Activated B cell treated with CpG ODN at 0.5 μM for 24 hours (primary cell): ENCODE results near the gene PPP1R12C. TPM values are rescaled to one million over a fixed set of nuclear protein-coding genes. Genes with fewer than 3 reads are reported as not detected.

Experiments
- ATAC-seq: fragments of 200-7000 bp; cut with Tn5 transposase; one replicate; pipeline ENCODE4 v1.10.0; 2021; ENCODE audit warnings: low read depth, mild to moderate bottlenecking, moderate library complexity
- CTCF ChIA-PET: fragments of 350-600 bp; sonication (Branson Sonifier 250); formaldehyde crosslinking; loops from one replicate; lab custom pipeline; 2021; ENCODE audit warnings: antibody characterized with exemption; lab: Charles Lee
- POLR2A ChIA-PET: fragments of 350-600 bp; sonication (Branson Sonifier 250); formaldehyde crosslinking; loops from one replicate; lab custom pipeline; 2021; ENCODE audit warnings: antibody characterized with exemption; lab: Charles Lee
- DNase-seq: peaks from one replicate; pipeline ENCODE4 v3.0.0; 2022
- H3K27ac Mint-ChIP-seq: one replicate; pipeline ENCODE4 v1.8.0; 2020; ENCODE audit warnings: mixed read lengths
- H3K27me3 Mint-ChIP-seq: one replicate; pipeline ENCODE4 v1.8.0; 2021; ENCODE audit warnings: mixed read lengths
- H3K36me3 Mint-ChIP-seq: one replicate; pipeline ENCODE4 v1.8.0; 2021; ENCODE audit warnings: low read depth, mixed read lengths
- H3K4me1 Mint-ChIP-seq: one replicate; pipeline ENCODE4 v1.8.0; 2021; ENCODE audit warnings: mixed read lengths
- H3K4me3 Mint-ChIP-seq: one replicate; pipeline ENCODE4 v1.8.0; 2020; ENCODE audit warnings: mild to moderate bottlenecking, mixed read lengths
- H3K9me3 Mint-ChIP-seq: one replicate; pipeline ENCODE4 v1.8.0; 2020; ENCODE audit warnings: mixed read lengths
- intact Hi-C: fragments of 100-400 bp; cut with micrococcal nuclease; formaldehyde crosslinking; loops from one replicate; pipeline ENCODE4 v1.15.1; 2024
- total RNA-seq: library from RNA; stranded (reverse); gene quantifications from 2 replicates; pipeline ENCODE4 v1.2.3, GENCODE V29; 2022
- TF ChIP-seq, protein P1 (sequence below): fragments of 200-600 bp; IDR thresholded peaks from one replicate; pipeline ENCODE4 v1.8.0; 2022; ENCODE audit warnings: antibody characterized with exemption, mild to moderate bottlenecking

Gene PPP1R12C
- total RNA-seq, 1 donor from 2014 or later: 139 TPM

DNA sequence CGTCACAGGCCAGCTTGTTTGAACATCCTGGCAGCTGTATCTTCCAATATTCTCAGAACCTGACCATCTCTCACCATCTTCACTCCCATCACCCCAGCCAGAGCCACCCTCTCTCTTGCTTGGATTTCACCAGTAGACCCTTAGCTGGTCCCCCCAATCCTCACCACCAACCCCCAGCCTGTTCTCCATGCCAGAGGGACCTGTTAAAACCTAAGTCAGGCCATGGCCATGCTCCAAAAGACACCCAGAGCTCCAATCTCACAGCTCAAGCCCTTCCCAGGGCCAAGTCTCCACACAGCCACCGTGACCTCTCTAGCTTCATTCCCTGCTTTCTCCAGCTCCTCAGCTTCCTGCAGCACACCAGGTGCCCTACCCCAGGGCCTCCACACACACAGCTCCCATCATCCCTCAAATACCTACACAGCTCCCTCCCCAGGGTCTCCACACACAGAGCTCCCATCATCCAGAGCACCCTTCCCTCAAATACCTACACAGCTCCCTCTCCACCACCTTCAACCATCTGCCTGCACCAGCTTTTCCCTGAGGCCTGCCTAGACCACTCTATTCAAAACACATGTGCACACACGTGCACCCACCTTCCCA, 28.0 kb downstream of the PPP1R12C start:
- no peak overlapping the region for H3K27ac Mint-ChIP-seq
- ATAC-seq: no peak
- CTCF ChIA-PET: interaction anchor here (0.8 to 1.1 kb wide), 2 partner anchors 9 to 71 kb away, joined by 3 to 6 read pairs; no protein-coding TSS in a partner anchor

DNA sequence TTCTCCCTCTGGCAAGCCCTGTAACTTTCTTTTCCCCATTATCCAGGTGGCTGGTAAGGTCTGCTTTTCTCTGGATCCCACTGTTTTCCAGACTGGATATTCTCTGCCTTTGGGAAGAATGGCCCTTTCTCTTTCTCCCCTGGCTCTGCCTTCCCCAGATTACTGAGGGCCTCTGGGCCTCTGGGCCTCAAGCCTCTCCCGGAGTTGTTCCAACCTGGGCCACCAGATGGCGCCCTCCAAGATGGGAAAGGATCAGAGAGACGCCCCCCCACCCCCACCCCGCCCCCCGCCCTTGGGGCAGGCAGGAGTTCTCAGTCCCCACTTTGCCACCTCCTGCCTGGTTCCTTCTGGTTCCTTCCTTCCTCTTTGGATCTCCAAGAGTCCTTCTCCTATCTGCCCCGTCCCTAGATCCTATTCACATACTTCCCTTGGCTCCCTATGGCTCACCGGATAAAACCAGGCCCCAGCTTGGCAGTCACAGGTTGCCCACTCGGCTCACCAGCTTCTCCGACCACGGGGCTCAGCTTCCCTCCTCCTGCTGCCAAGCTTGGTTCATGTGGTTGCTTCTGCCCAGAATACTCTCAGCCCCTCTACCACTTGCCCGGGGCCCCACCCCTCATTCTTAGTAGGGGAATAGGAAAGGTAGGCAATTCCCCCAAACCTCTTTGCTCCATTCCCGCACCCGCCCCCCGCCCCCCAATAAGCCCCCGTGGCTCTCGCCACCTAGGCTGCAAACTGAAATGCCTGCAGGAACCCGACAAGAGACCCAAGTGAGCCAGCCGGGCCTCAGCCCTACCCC, 28.7 kb downstream of the PPP1R12C start:
- intact Hi-C loops: no loop called here
- Mint-ChIP-seq H3K36me3 (peaks cover 12% of the 10 kb centered on the region), H3K4me3 (peak overlapping the region; percentile 69), H3K4me1 (peaks cover 24% of the 10 kb centered on the region), H3K27ac (no peak overlapping the region), H3K27me3 (peaks cover 40% of the 10 kb centered on the region), H3K9me3 (no peaks in the 10 kb centered on the region)
- DNase-seq: peak; percentile 72
- TF ChIP-seq, protein P1, sequence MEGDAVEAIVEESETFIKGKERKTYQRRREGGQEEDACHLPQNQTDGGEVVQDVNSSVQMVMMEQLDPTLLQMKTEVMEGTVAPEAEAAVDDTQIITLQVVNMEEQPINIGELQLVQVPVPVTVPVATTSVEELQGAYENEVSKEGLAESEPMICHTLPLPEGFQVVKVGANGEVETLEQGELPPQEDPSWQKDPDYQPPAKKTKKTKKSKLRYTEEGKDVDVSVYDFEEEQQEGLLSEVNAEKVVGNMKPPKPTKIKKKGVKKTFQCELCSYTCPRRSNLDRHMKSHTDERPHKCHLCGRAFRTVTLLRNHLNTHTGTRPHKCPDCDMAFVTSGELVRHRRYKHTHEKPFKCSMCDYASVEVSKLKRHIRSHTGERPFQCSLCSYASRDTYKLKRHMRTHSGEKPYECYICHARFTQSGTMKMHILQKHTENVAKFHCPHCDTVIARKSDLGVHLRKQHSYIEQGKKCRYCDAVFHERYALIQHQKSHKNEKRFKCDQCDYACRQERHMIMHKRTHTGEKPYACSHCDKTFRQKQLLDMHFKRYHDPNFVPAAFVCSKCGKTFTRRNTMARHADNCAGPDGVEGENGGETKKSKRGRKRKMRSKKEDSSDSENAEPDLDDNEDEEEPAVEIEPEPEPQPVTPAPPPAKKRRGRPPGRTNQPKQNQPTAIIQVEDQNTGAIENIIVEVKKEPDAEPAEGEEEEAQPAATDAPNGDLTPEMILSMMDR: peak; percentile 48
- ATAC-seq: peak; percentile 56
- ChIA-PET CTCF (interaction anchor here (0.6 to 1.2 kb wide), 9 partner anchors 8 to 543 kb away, joined by 3 to 6 read pairs (median 3); no protein-coding TSS in a partner anchor), POLR2A (interaction anchor here (0.6 to 1.1 kb wide), 3 partner anchors 10 to 966 kb away, joined by 6 to 9 read pairs (median 6); no protein-coding TSS in a partner anchor)

More for the DNA sequence above, 28.0 kb downstream of the PPP1R12C start:
- Mint-ChIP-seq H3K36me3 (peaks cover 12% of the 10 kb centered on the region), H3K4me3 (peak overlapping the region; percentile 17), H3K9me3 (no peaks in the 10 kb centered on the region), H3K4me1 (peaks cover 24% of the 10 kb centered on the region), H3K27me3 (peaks cover 34% of the 10 kb centered on the region)
- TF ChIP-seq, protein P1: no peak
- POLR2A ChIA-PET: interaction anchor here (0.6 to 1.0 kb wide), 2 partner anchors 9 to 966 kb away, joined by 6 to 9 read pairs; no protein-coding TSS in a partner anchor
- intact Hi-C loops: no loop called here
- no peak for DNase-seq

DNA sequence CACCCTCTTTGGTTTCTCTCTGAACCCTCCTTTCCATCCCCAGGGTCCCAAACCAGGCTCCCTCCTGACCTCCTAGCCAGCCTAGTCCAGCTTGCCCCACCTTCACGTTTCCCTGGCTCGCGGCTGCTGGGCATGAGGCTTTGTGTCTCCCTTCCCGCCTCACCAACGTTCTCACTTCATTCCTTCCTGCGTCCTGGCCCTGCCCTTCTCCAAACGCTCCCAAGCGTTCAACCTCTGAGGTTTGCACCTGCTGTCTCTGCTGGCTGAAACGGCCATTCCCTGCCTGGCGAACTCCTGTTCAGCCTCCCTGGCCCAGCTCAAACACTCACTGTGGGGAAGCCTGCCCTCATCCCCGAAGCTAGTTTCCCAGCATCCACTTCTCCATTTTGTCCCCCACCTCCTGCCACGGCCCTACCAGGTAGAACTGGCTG, 29.4 kb downstream of the PPP1R12C start:
- Mint-ChIP-seq H3K9me3 (no peaks in the 10 kb centered on the region), H3K4me3 (peak overlapping the region; percentile 69), H3K4me1 (peaks cover 24% of the 10 kb centered on the region), H3K27me3 (peaks cover 43% of the 10 kb centered on the region), H3K36me3 (peaks cover 12% of the 10 kb centered on the region), H3K27ac (no peak overlapping the region)
- no peak for DNase-seq
- CTCF ChIA-PET: interaction anchor here (0.6 to 1.2 kb wide), 7 partner anchors 10 to 543 kb away, joined by 3 to 4 read pairs (median 3); no protein-coding TSS in a partner anchor
- TF ChIP-seq, protein P1: no peak
- ATAC-seq: no peak
- intact Hi-C loops: no loop called here
- POLR2A ChIA-PET: interaction anchor here (1.1 kb wide), 1 partner anchor 29 kb away, joined by 6 read pairs; no protein-coding TSS in a partner anchor

DNA sequence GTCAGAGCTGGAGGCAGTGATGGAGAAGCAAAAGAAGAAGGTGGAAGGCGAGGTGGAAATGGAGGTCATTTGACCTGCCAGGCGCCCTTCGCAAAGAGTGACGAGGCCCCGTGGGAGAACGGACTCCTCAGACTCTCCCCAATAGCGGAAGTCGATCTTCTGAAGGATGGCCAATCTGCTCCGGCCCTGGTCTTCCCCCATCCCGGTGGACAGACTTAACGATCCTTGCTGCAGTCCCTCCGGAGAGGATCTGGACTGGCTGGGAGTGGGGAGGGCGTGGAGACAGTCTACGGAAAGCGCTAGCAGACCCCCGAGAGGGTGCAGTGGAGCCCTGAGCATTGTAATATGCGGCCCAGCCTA, 29.9 kb downstream of the PPP1R12C start:
- DNase-seq (no peak), ATAC-seq (no peak)
- peaks cover 12% of the 10 kb centered on the region for H3K36me3 Mint-ChIP-seq
- CTCF ChIA-PET: interaction anchor here (0.8 to 1.2 kb wide), 4 partner anchors 10 to 45 kb away, joined by 3 to 4 read pairs (median 3); no protein-coding TSS in a partner anchor
- TF ChIP-seq, protein P1: no peak
- peaks cover 27% of the 10 kb centered on the region for H3K4me1 Mint-ChIP-seq
- intact Hi-C loops: loop anchor here (2.0 kb wide), 1 partner anchor 331 kb away; no protein-coding TSS in a partner anchor
- peak overlapping the region; percentile 69 for H3K4me3 Mint-ChIP-seq
- peaks cover 47% of the 10 kb centered on the region for H3K27me3 Mint-ChIP-seq
- POLR2A ChIA-PET: interaction anchor here (1.0 to 1.3 kb wide), 2 partner anchors 29 to 172 kb away, joined by 3 to 6 read pairs; partner anchors contain the start of genes PPP1R12C and PPP6R1
- no peak overlapping the region for H3K27ac Mint-ChIP-seq
- H3K9me3 Mint-ChIP-seq: no peaks in the 10 kb centered on the region
